Astrocyte (in vitro differentiated cells and primary cell): ENCODE data around the gene UGDH. TPM values are rescaled to one million over a fixed set of nuclear protein-coding genes. Genes with fewer than 3 reads are reported as not detected.
A peak's percentile ranks its signal among the peaks of the same experiment; 100 is the strongest.
"Not testable (repeated sequence)": the region's sequence is repeated elsewhere in the genome, so short reads cannot be mapped to it uniquely, and the experiment has no call there.

Experiments
- DNase-seq: peaks from one replicate; pipeline ENCODE4 v3.0.0-alpha.2; 2010; ENCODE audit warnings: low read depth
- FAIRE-seq: peaks from 2 replicates; lab custom pipeline; 2011; peaks lifted over from hg19 to GRCh38; lab: Jason Lieb, UNC
- H2AFZ ChIP-seq: 2 replicates; pipeline ENCODE4 v1.6.0; 2012; ENCODE audit warnings: low read depth, low read length, inconsistent platforms
- H3K27ac ChIP-seq: 2 replicates; pipeline ENCODE4 v1.5.1; 2011; ENCODE audit warnings: low read depth, low read length, inconsistent platforms
- H3K27me3 ChIP-seq: 2 replicates; pipeline ENCODE4 v1.6.0; 2011; ENCODE audit warnings: low read length, inconsistent platforms; ENCODE audit not compliant: insufficient read depth
- H3K36me3 ChIP-seq: 2 replicates; pipeline ENCODE4 v1.5.1; 2011; ENCODE audit warnings: low read length, inconsistent platforms; ENCODE audit not compliant: insufficient read depth
- H3K4me1 ChIP-seq: 2 replicates; pipeline ENCODE4 v1.5.1; 2011; ENCODE audit warnings: low read length, inconsistent platforms; ENCODE audit not compliant: insufficient read depth
- H3K4me2 ChIP-seq: 2 replicates; pipeline ENCODE4 v1.6.0; 2012; ENCODE audit warnings: low read length, inconsistent platforms
- H3K4me3 ChIP-seq: 2 replicates; pipeline ENCODE4 v1.5.1; 2011; ENCODE audit warnings: low read depth, mild to moderate bottlenecking, low read length, inconsistent platforms; ENCODE audit not compliant: insufficient read depth
- H3K79me2 ChIP-seq: 2 replicates; pipeline ENCODE4 v1.6.0; 2012; ENCODE audit warnings: mild to moderate bottlenecking, low read length, inconsistent platforms; ENCODE audit not compliant: insufficient read depth
- H3K9ac ChIP-seq: 2 replicates; pipeline ENCODE4 v1.6.0; 2012; ENCODE audit warnings: mild to moderate bottlenecking, low read length, inconsistent platforms
- H3K9me3 ChIP-seq: 2 replicates; pipeline ENCODE4 v1.5.1; 2012; ENCODE audit warnings: low read depth, mild to moderate bottlenecking, low read length, inconsistent platforms; ENCODE audit not compliant: insufficient read depth
- H4K20me1 ChIP-seq: 2 replicates; pipeline ENCODE4 v1.6.0; 2012; ENCODE audit warnings: low read length, inconsistent platforms; ENCODE audit not compliant: insufficient read depth
- H3K27ac Mint-ChIP-seq: one replicate; pipeline ENCODE4 v1.8.0; 2021; ENCODE audit warnings: mild to moderate bottlenecking, mixed read lengths; ENCODE audit not compliant: unreplicated experiment
- H3K27me3 Mint-ChIP-seq: one replicate; pipeline ENCODE4 v1.8.0; 2021; ENCODE audit warnings: low read depth, mixed read lengths; ENCODE audit not compliant: unreplicated experiment
- H3K36me3 Mint-ChIP-seq: one replicate; pipeline ENCODE4 v1.8.0; 2021; ENCODE audit warnings: low read depth, mixed read lengths; ENCODE audit not compliant: unreplicated experiment
- H3K4me1 Mint-ChIP-seq: one replicate; pipeline ENCODE4 v1.8.0; 2021; ENCODE audit warnings: low read depth, mixed read lengths; ENCODE audit not compliant: unreplicated experiment
- H3K4me3 Mint-ChIP-seq: one replicate; pipeline ENCODE4 v1.8.0; 2021; ENCODE audit warnings: mild to moderate bottlenecking, moderate library complexity, mixed read lengths; ENCODE audit not compliant: unreplicated experiment
- H3K9me3 Mint-ChIP-seq: one replicate; pipeline ENCODE4 v1.8.0; 2021; ENCODE audit warnings: mild to moderate bottlenecking, mixed read lengths; ENCODE audit not compliant: unreplicated experiment
- EZH2 ChIP-seq: IDR thresholded peaks from 2 replicates; pipeline ENCODE4 v1.6.1; 2012; ENCODE audit warnings: mild to moderate bottlenecking, low read length, inconsistent platforms; ENCODE audit not compliant: insufficient read depth
- total RNA-seq: library from RNA; stranded (reverse); gene quantifications from 2 replicates; pipeline ENCODE4 v1.2.1, GENCODE V29; 2021
- TF ChIP-seq, protein P1 (sequence below): IDR thresholded peaks from 2 replicates; pipeline ENCODE4 v1.5.1; 2011; ENCODE audit warnings: low read depth, mild to moderate bottlenecking, inconsistent platforms, low read length, moderate library complexity; ENCODE audit not compliant: insufficient read depth

UGDH gene
- total RNA-seq, 1 donor from 2014 or later = 114 TPM

DNA sequence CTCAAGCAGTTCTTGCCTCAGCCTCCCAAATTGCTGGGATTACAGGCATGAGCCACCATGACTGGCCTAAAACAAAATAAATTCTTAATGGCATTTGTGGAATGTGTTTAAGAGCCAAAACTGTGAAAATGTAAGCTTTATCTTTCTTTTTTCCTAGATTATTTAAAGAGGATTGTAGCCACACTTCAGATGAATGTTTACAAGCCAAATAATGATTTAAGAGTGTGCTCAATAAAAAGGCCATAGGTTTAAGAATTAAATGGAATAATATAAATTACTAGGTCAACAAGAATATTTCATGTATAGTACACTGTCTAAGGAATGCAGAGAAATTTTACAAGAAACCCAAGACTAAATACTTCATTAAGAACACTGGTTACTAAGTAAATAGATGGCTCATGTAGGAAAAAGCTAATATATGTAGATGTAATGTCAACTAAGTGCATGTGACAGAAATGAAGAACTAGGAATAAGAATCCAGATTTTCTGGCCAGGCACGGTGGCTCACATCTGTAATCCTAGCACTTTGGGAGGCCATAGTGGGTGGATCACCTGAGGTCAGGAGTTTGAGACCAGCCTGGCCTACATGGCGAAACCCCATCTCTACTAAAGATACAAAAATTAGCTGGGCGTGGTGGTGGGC, 21.3 kb upstream of the UGDH start:
- peaks cover 2% of the 10 kb centered on the region for H3K36me3 Mint-ChIP-seq
- no peak overlapping the region for H3K27ac Mint-ChIP-seq

GRCh38 chr4:39544580-39545315, 17.5 kb upstream of the UGDH start:
- Histone ChIP-seq H3K36me3 (no peaks in the 10 kb centered on the region), H3K27ac (no peak overlapping the region), H3K9ac (no peak overlapping the region), H3K4me1 (peaks cover 4% of the 10 kb centered on the region), H3K4me2 (no peak overlapping the region), H3K79me2 (no peaks in the 10 kb centered on the region), H3K27me3 (no peaks in the 10 kb centered on the region), H4K20me1 (peaks cover 3% of the 10 kb centered on the region), H2AFZ (no peak overlapping the region), H3K9me3 (no peaks in the 10 kb centered on the region), H3K4me3 (no peak overlapping the region)
- no peak overlapping the region for H3K4me3 Mint-ChIP-seq
- TF ChIP-seq, protein P1, sequence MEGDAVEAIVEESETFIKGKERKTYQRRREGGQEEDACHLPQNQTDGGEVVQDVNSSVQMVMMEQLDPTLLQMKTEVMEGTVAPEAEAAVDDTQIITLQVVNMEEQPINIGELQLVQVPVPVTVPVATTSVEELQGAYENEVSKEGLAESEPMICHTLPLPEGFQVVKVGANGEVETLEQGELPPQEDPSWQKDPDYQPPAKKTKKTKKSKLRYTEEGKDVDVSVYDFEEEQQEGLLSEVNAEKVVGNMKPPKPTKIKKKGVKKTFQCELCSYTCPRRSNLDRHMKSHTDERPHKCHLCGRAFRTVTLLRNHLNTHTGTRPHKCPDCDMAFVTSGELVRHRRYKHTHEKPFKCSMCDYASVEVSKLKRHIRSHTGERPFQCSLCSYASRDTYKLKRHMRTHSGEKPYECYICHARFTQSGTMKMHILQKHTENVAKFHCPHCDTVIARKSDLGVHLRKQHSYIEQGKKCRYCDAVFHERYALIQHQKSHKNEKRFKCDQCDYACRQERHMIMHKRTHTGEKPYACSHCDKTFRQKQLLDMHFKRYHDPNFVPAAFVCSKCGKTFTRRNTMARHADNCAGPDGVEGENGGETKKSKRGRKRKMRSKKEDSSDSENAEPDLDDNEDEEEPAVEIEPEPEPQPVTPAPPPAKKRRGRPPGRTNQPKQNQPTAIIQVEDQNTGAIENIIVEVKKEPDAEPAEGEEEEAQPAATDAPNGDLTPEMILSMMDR = no peak
- TF ChIP-seq EZH2 = no peak
- H3K9me3 Mint-ChIP-seq = no peaks in the 10 kb centered on the region
- H3K27me3 Mint-ChIP-seq = no peaks in the 10 kb centered on the region
- DNase-seq (peak; percentile 60), FAIRE-seq (no peak)
- peaks cover 7% of the 10 kb centered on the region for H3K4me1 Mint-ChIP-seq
- peaks cover 9% of the 10 kb centered on the region for H3K36me3 Mint-ChIP-seq
- no peak overlapping the region for H3K27ac Mint-ChIP-seq

More for the DNA sequence above, 21.3 kb upstream of the UGDH start:
- H3K27me3 Mint-ChIP-seq = no peaks in the 10 kb centered on the region
- H3K36me3 ChIP-seq = no peaks in the 10 kb centered on the region
- no peaks in the 10 kb centered on the region for H4K20me1 ChIP-seq
- H3K9me3 Mint-ChIP-seq = no peaks in the 10 kb centered on the region
- no peak overlapping the region for H3K4me2 ChIP-seq
- H3K4me1 Mint-ChIP-seq = peaks cover 6% of the 10 kb centered on the region
- H3K27ac ChIP-seq = no peak overlapping the region
- H3K9ac ChIP-seq = no peak overlapping the region
- H3K4me1 ChIP-seq = no peaks in the 10 kb centered on the region
- DNase-seq (peak; percentile 56), FAIRE-seq (no peak)
- H3K27me3 ChIP-seq = no peaks in the 10 kb centered on the region
- no peaks in the 10 kb centered on the region for H3K79me2 ChIP-seq
- no peak overlapping the region for H3K4me3 Mint-ChIP-seq
- TF ChIP-seq EZH2 = no peak
- TF ChIP-seq, protein P1 = no peak
- H3K9me3 ChIP-seq = no peaks in the 10 kb centered on the region
- no peak overlapping the region for H2AFZ ChIP-seq
- H3K4me3 ChIP-seq = no peak overlapping the region

DNA sequence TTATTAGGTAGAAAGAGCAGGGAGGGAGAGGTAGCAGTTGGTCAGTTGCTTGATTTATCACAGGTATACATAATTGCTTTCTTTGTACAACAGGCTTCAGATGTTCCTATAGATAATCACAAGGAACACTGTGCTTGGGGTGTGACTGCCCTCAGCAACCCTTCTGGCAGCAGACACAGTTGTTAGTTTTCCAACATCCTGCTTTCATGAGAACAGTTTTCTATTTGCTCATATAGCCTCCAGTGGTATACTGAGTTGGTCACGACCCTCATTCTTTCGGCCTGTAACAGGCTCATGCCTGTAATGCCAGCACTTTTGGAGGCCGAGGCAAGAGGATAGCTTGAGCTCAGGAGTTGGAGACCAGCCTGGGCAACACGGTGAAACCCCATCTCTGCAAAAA, 16.8 kb upstream of the UGDH start:
- H3K9me3 ChIP-seq, H3K4me3 Mint-ChIP-seq, H3K9ac ChIP-seq, H3K27me3 ChIP-seq, H3K4me1 Mint-ChIP-seq, H3K27ac Mint-ChIP-seq, H3K36me3 Mint-ChIP-seq, H3K79me2 ChIP-seq, H3K4me1 ChIP-seq, H3K4me2 ChIP-seq, H3K27me3 Mint-ChIP-seq, H2AFZ ChIP-seq, H3K27ac ChIP-seq, H4K20me1 ChIP-seq, FAIRE-seq, H3K9me3 Mint-ChIP-seq, H3K36me3 ChIP-seq, H3K4me3 ChIP-seq, DNase-seq: not testable (repeated sequence)
